ENCODE results near the gene MACROD2.

MACROD2 gene

DNA sequence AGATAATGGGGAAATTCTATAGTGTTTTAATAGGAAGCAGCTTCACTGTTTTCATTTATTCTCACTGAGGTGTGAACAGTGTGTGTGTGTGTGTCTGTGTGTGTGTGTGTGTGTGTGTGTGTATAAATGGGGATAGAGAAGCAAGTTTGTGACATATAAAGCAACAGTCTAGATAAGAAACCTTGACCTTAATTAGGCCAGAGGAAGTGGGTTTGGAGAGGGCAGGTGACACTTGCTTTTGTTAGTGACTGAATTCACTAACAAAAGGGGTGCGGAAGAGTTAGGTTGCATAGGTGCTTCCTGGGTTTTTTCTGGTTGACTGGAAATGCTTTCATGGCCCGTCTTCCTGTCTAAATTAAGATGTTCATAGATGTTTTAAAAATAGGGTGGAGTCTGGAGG lies 857.8 kb downstream of the MACROD2 start:
- no peaks in the 10 kb centered on the region for H3K4me1 Mint-ChIP-seq (ENCODE audit: low read depth)
- no peaks in the 10 kb centered on the region for H3K27me3 Mint-ChIP-seq (ENCODE audit: low read depth)
- H3K4me3 Mint-ChIP-seq: no peak overlapping the region
- H3K36me3 Mint-ChIP-seq (ENCODE audit: low read depth): no peaks in the 10 kb centered on the region
- H3K9me3 Mint-ChIP-seq: no peaks in the 10 kb centered on the region
- no peak overlapping the region for H3K27ac Mint-ChIP-seq

DNA sequence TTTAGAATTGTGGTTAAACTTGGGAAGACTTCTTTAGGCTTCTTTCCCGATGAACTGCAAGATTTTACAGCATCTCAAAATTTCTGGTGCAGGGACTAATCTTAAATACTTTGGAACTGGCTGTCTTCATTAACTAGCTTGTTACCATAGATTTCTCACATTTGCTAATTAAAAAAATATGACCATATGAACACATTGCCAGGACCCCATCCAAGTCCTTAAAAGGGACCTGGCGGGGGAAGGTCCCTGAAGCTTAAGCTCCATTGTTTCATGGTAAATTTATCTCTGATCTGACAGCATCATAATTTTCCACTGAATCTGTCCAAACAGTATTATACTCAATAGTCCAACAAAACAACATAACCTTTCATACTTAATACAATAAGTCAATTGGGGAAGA lies 859.9 kb downstream of the MACROD2 start:
- no peaks in the 10 kb centered on the region for H3K9me3 Mint-ChIP-seq
- H3K36me3 Mint-ChIP-seq (ENCODE audit: low read depth): no peaks in the 10 kb centered on the region
- no peaks in the 10 kb centered on the region for H3K27me3 Mint-ChIP-seq (ENCODE audit: low read depth)
- no peaks in the 10 kb centered on the region for H3K4me1 Mint-ChIP-seq (ENCODE audit: low read depth)
- H3K4me3 Mint-ChIP-seq: no peak overlapping the region
- H3K27ac Mint-ChIP-seq: no peak overlapping the region

- H3K9me3 Mint-ChIP-seq: no peaks in the 10 kb centered on the region
- no peak overlapping the region for H3K27ac Mint-ChIP-seq
- no peaks in the 10 kb centered on the region for H3K36me3 Mint-ChIP-seq (ENCODE audit: low read depth)
- H3K4me3 Mint-ChIP-seq: no peak overlapping the region
- no peaks in the 10 kb centered on the region for H3K27me3 Mint-ChIP-seq (ENCODE audit: low read depth)
- H3K4me1 Mint-ChIP-seq (ENCODE audit: low read depth): no peaks in the 10 kb centered on the region
These were observed 864.3 kb downstream of the MACROD2 start for GRCh38 chr20:14859627-14860026.

- no peaks in the 10 kb centered on the region for H3K4me1 Mint-ChIP-seq (ENCODE audit: low read depth)
- no peak overlapping the region for H3K27ac Mint-ChIP-seq
- no peaks in the 10 kb centered on the region for H3K36me3 Mint-ChIP-seq (ENCODE audit: low read depth)
- H3K27me3 Mint-ChIP-seq (ENCODE audit: low read depth): no peaks in the 10 kb centered on the region
- H3K9me3 Mint-ChIP-seq: no peaks in the 10 kb centered on the region
- H3K4me3 Mint-ChIP-seq: no peak overlapping the region
These were observed 865.1 kb downstream of the MACROD2 start for GRCh38 chr20:14860410-14860814.

GRCh38 chr20:14861028-14861699 lies 865.8 kb downstream of the MACROD2 start:
- Mint-ChIP-seq H3K9me3 (no peaks in the 10 kb centered on the region), H3K4me3 (no peak overlapping the region), H3K27ac (no peak overlapping the region), H3K36me3 (ENCODE audit: low read depth) (no peaks in the 10 kb centered on the region), H3K4me1 (ENCODE audit: low read depth) (no peaks in the 10 kb centered on the region), H3K27me3 (ENCODE audit: low read depth) (no peaks in the 10 kb centered on the region)

DNA sequence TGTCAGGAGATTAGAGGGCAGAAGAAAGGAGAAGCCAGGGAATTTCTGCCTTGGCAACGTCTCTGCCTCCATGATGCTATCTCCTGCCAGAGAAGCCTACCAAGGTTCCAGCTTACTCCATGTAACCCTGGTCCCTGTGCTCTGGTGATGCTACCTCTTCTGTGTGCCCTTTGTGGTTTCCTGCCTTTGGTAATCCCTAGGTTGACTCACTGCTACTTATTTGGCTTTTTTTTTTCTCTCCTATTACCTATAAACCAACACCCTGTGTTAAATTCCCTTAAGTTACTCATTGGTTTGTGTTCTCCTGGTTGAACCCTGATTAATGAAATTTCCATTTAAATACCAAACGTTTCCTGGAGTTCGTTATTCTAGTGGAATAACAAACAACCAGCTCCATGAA lies 869.9 kb downstream of the MACROD2 start:
- Mint-ChIP-seq H3K4me3 (no peak overlapping the region), H3K36me3 (ENCODE audit: low read depth) (no peaks in the 10 kb centered on the region), H3K27me3 (ENCODE audit: low read depth) (no peaks in the 10 kb centered on the region), H3K27ac (no peak overlapping the region), H3K9me3 (peaks cover 11% of the 10 kb centered on the region), H3K4me1 (ENCODE audit: low read depth) (no peaks in the 10 kb centered on the region)

GRCh38 chr20:14865731-14866130 lies 870.4 kb downstream of the MACROD2 start:
- H3K27me3 Mint-ChIP-seq (ENCODE audit: low read depth): no peaks in the 10 kb centered on the region
- H3K9me3 Mint-ChIP-seq: peaks cover 11% of the 10 kb centered on the region
- H3K27ac Mint-ChIP-seq: no peak overlapping the region
- no peak overlapping the region for H3K4me3 Mint-ChIP-seq
- H3K4me1 Mint-ChIP-seq (ENCODE audit: low read depth): no peaks in the 10 kb centered on the region
- no peaks in the 10 kb centered on the region for H3K36me3 Mint-ChIP-seq (ENCODE audit: low read depth)

GRCh38 chr20:14866841-14867514 lies 871.7 kb downstream of the MACROD2 start:
- Mint-ChIP-seq H3K4me1 (ENCODE audit: low read depth) (no peaks in the 10 kb centered on the region), H3K4me3 (no peak overlapping the region), H3K27me3 (ENCODE audit: low read depth) (no peaks in the 10 kb centered on the region), H3K36me3 (ENCODE audit: low read depth) (no peaks in the 10 kb centered on the region), H3K9me3 (peaks cover 17% of the 10 kb centered on the region), H3K27ac (no peak overlapping the region)

- H3K36me3 Mint-ChIP-seq (ENCODE audit: low read depth): no peaks in the 10 kb centered on the region
- peaks cover 11% of the 10 kb centered on the region for H3K9me3 Mint-ChIP-seq
- no peak overlapping the region for H3K4me3 Mint-ChIP-seq
- H3K27ac Mint-ChIP-seq: no peak overlapping the region
- H3K4me1 Mint-ChIP-seq (ENCODE audit: low read depth): no peaks in the 10 kb centered on the region
- H3K27me3 Mint-ChIP-seq (ENCODE audit: low read depth): no peaks in the 10 kb centered on the region
These were observed 882.1 kb downstream of the MACROD2 start for GRCh38 chr20:14877301-14878028.

- Mint-ChIP-seq H3K36me3 (ENCODE audit: low read depth) (no peaks in the 10 kb centered on the region), H3K4me1 (ENCODE audit: low read depth) (no peaks in the 10 kb centered on the region), H3K27me3 (ENCODE audit: low read depth) (no peaks in the 10 kb centered on the region), H3K9me3 (peaks cover 11% of the 10 kb centered on the region), H3K27ac (no peak overlapping the region), H3K4me3 (no peak overlapping the region)
These were observed 883.3 kb downstream of the MACROD2 start for GRCh38 chr20:14878676-14879019.

- H3K4me1 Mint-ChIP-seq (ENCODE audit: low read depth): no peaks in the 10 kb centered on the region
- peaks cover 11% of the 10 kb centered on the region for H3K9me3 Mint-ChIP-seq
- H3K27ac Mint-ChIP-seq: no peak overlapping the region
- H3K4me3 Mint-ChIP-seq: no peak overlapping the region
- H3K27me3 Mint-ChIP-seq (ENCODE audit: low read depth): no peaks in the 10 kb centered on the region
- no peaks in the 10 kb centered on the region for H3K36me3 Mint-ChIP-seq (ENCODE audit: low read depth)
These were observed 883.8 kb downstream of the MACROD2 start for GRCh38 chr20:14879020-14879697.

GRCh38 chr20:14879839-14880238 lies 884.5 kb downstream of the MACROD2 start:
- Mint-ChIP-seq H3K27me3 (ENCODE audit: low read depth) (no peaks in the 10 kb centered on the region), H3K36me3 (ENCODE audit: low read depth) (no peaks in the 10 kb centered on the region), H3K4me3 (no peak overlapping the region), H3K27ac (no peak overlapping the region), H3K9me3 (peaks cover 11% of the 10 kb centered on the region), H3K4me1 (ENCODE audit: low read depth) (no peaks in the 10 kb centered on the region)

GRCh38 chr20:14881518-14881917 lies 886.2 kb downstream of the MACROD2 start:
- Mint-ChIP-seq H3K36me3 (ENCODE audit: low read depth) (no peaks in the 10 kb centered on the region), H3K4me3 (no peak overlapping the region), H3K27ac (no peak overlapping the region), H3K27me3 (ENCODE audit: low read depth) (no peaks in the 10 kb centered on the region), H3K9me3 (peaks cover 18% of the 10 kb centered on the region), H3K4me1 (ENCODE audit: low read depth) (no peaks in the 10 kb centered on the region)

GRCh38 chr20:14882157-14882556 lies 886.8 kb downstream of the MACROD2 start:
- Mint-ChIP-seq H3K27ac (no peak overlapping the region), H3K9me3 (peaks cover 20% of the 10 kb centered on the region), H3K4me1 (ENCODE audit: low read depth) (no peaks in the 10 kb centered on the region), H3K36me3 (ENCODE audit: low read depth) (no peaks in the 10 kb centered on the region), H3K4me3 (no peak overlapping the region), H3K27me3 (ENCODE audit: low read depth) (no peaks in the 10 kb centered on the region)

DNA sequence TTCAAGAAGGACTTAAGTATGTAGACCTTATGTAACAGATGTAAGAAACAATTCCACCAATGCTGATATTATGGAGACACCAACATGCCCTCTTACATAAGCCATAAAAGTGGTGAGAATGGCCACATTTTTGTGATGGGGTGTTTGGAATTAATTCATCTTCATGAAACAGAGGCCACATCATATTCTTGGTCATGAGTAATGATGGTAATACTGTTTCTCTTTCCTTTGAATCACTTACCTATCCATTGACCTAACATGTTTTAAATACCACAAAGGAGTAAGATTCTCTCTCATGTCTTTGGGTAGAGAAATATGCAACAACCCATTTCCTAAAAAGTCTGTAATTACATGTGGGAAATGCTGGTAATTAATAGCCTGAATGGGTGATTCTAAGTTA lies 887.5 kb downstream of the MACROD2 start:
- H3K9me3 Mint-ChIP-seq: peaks cover 17% of the 10 kb centered on the region
- H3K4me3 Mint-ChIP-seq: no peak overlapping the region

More for the DNA sequence above, 887.5 kb downstream of the MACROD2 start:
- H3K36me3 Mint-ChIP-seq (ENCODE audit: low read depth): no peaks in the 10 kb centered on the region
- no peak overlapping the region for H3K27ac Mint-ChIP-seq
- H3K4me1 Mint-ChIP-seq (ENCODE audit: low read depth): no peaks in the 10 kb centered on the region
- H3K27me3 Mint-ChIP-seq (ENCODE audit: low read depth): no peaks in the 10 kb centered on the region
